ENCODE data around the gene CACNA1S.

CACNA1S gene

DNA sequence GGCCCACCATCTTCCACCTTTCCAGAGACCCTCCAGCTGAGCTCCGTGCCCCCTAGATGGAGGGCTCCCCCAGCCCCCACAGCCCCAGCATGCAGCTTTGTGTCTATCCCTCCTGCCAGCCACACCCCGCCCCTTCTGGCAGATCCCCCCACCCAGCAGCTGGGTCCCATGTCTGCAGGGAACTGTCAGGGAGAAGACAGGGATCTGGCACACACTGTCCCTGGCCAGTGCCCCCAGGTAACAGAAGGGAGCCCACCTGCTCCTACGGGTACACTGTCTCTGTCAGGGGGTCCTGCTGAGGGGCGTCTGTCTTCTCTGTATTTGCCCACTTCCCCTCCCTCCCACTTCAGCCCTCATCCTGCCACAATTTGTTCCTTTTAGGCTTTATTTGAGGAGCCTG, 77.6 kb downstream of the CACNA1S start:
- Histone ChIP-seq H2AFZ (ENCODE audit: low read depth, low read length, severe bottlenecking) (no peak overlapping the region), H3K36me3 (ENCODE audit: low read length) (no peaks in the 10 kb centered on the region), H3K27ac (ENCODE audit: low read depth, low read length) (no peak overlapping the region), H3F3A (ENCODE audit: insufficient read depth) (no peaks in the 10 kb centered on the region), H3K9me3 (ENCODE audit: insufficient read depth, low read length) (no peaks in the 10 kb centered on the region), H3K9me2 (replicated peaks; ENCODE audit: insufficient read depth, low read length) (no peaks in the 10 kb centered on the region), H4K20me1 (ENCODE audit: low read depth, low read length) (no peaks in the 10 kb centered on the region), H3K27me3 (ENCODE audit: low read length) (no peaks in the 10 kb centered on the region), H3K9ac (ENCODE audit: low read length) (no peak overlapping the region), H3K4me3 (ENCODE audit: insufficient read depth, low read length, poor library complexity, severe bottlenecking) (no peak overlapping the region), H3K4me2 (ENCODE audit: low read depth, low read length, poor library complexity, severe bottlenecking) (no peak overlapping the region), H3K79me2 (ENCODE audit: insufficient read depth, low read length) (no peaks in the 10 kb centered on the region)
- TF ChIP-seq, protein P1, sequence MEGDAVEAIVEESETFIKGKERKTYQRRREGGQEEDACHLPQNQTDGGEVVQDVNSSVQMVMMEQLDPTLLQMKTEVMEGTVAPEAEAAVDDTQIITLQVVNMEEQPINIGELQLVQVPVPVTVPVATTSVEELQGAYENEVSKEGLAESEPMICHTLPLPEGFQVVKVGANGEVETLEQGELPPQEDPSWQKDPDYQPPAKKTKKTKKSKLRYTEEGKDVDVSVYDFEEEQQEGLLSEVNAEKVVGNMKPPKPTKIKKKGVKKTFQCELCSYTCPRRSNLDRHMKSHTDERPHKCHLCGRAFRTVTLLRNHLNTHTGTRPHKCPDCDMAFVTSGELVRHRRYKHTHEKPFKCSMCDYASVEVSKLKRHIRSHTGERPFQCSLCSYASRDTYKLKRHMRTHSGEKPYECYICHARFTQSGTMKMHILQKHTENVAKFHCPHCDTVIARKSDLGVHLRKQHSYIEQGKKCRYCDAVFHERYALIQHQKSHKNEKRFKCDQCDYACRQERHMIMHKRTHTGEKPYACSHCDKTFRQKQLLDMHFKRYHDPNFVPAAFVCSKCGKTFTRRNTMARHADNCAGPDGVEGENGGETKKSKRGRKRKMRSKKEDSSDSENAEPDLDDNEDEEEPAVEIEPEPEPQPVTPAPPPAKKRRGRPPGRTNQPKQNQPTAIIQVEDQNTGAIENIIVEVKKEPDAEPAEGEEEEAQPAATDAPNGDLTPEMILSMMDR (IDR thresholded peaks at IDR 0.05; ENCODE audit: insufficient read depth, low read length, poor library complexity, severe bottlenecking), result no peak
- TF ChIP-seq EZH2phosphoT487 (conservative IDR thresholded peaks at IDR 0.05; ENCODE audit: low read length), result no peak

- H4K20me1 ChIP-seq (ENCODE audit: low read depth, low read length), result no peaks in the 10 kb centered on the region
- H3K36me3 ChIP-seq (ENCODE audit: low read length), result no peaks in the 10 kb centered on the region
- H3K9ac ChIP-seq (ENCODE audit: low read length), result no peak overlapping the region
- H3K27me3 ChIP-seq (ENCODE audit: low read length), result no peaks in the 10 kb centered on the region
- no peak overlapping the region for H2AFZ ChIP-seq (ENCODE audit: low read depth, low read length, severe bottlenecking)
- H3K27ac ChIP-seq (ENCODE audit: low read depth, low read length), result no peak overlapping the region
- no peaks in the 10 kb centered on the region for H3K9me2 ChIP-seq (replicated peaks; ENCODE audit: insufficient read depth, low read length)
- H3K9me3 ChIP-seq (ENCODE audit: insufficient read depth, low read length), result no peaks in the 10 kb centered on the region
- no peak overlapping the region for H3K4me2 ChIP-seq (ENCODE audit: low read depth, low read length, poor library complexity, severe bottlenecking)
- TF ChIP-seq EZH2phosphoT487 (conservative IDR thresholded peaks at IDR 0.05; ENCODE audit: low read length), result no peak
- TF ChIP-seq, protein P1 (IDR thresholded peaks at IDR 0.05; ENCODE audit: insufficient read depth, low read length, poor library complexity, severe bottlenecking), result no peak
- no peaks in the 10 kb centered on the region for H3F3A ChIP-seq (ENCODE audit: insufficient read depth)
- H3K4me3 ChIP-seq (ENCODE audit: insufficient read depth, low read length, poor library complexity, severe bottlenecking), result no peak overlapping the region
- no peaks in the 10 kb centered on the region for H3K79me2 ChIP-seq (ENCODE audit: insufficient read depth, low read length)
Measured at GRCh38 chr1:201032408-201032807, 79.8 kb downstream of the CACNA1S start.

DNA sequence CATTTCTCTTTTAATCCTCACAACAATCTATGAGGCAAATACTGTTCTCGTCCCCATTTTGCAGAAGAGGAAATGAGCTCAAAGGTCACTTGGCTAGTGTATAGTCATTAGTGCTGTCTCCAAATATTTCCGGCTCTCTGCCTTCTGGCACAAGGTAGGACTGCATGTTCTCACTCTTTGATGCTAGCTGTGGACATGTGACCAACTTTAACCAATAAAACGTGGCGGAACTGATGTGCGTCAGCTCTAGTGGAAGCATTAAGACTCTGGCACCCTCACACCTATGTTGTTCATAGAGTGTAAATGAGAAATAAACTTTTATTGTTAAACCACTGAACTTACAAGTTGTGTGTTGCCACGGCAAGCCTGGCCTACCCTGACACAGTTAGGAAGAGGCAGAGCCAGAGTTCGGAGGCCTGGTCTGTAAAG, 83.8 kb downstream of the CACNA1S start:
- no peaks in the 10 kb centered on the region for H3K9me2 ChIP-seq (replicated peaks; ENCODE audit: insufficient read depth, low read length)
- H3K4me2 ChIP-seq (ENCODE audit: low read depth, low read length, poor library complexity, severe bottlenecking), result no peak overlapping the region
- H3F3A ChIP-seq (ENCODE audit: insufficient read depth), result no peaks in the 10 kb centered on the region
- no peaks in the 10 kb centered on the region for H3K9me3 ChIP-seq (ENCODE audit: insufficient read depth, low read length)
- H4K20me1 ChIP-seq (ENCODE audit: low read depth, low read length), result no peaks in the 10 kb centered on the region
- H3K36me3 ChIP-seq (ENCODE audit: low read length), result no peaks in the 10 kb centered on the region
- no peaks in the 10 kb centered on the region for H3K79me2 ChIP-seq (ENCODE audit: insufficient read depth, low read length)
- H3K9ac ChIP-seq (ENCODE audit: low read length), result no peak overlapping the region
- no peaks in the 10 kb centered on the region for H3K27me3 ChIP-seq (ENCODE audit: low read length)
- TF ChIP-seq, protein P1 (IDR thresholded peaks at IDR 0.05; ENCODE audit: insufficient read depth, low read length, poor library complexity, severe bottlenecking), result no peak
- no peak for TF ChIP-seq EZH2phosphoT487 (conservative IDR thresholded peaks at IDR 0.05; ENCODE audit: low read length)
- no peak overlapping the region for H3K27ac ChIP-seq (ENCODE audit: low read depth, low read length)
- no peak overlapping the region for H3K4me3 ChIP-seq (ENCODE audit: insufficient read depth, low read length, poor library complexity, severe bottlenecking)
- no peak overlapping the region for H2AFZ ChIP-seq (ENCODE audit: low read depth, low read length, severe bottlenecking)
